ENCODE measurements around the gene MAPK14. TPM values are rescaled to one million over a fixed set of nuclear protein-coding genes. Genes with fewer than 3 reads are reported as not detected.

The MAPK14 gene
- total RNA-seq, 2 donors from 2014 or later, result 62.2 to 76.1 TPM

- Histone ChIP-seq H3K4me3 (no peak overlapping the region), H3K9me3 (no peaks in the 10 kb centered on the region), H3K27ac (no peak overlapping the region), H3K4me1 (peaks cover 8% of the 10 kb centered on the region), H3K27me3 (no peaks in the 10 kb centered on the region), H3K9ac (ENCODE audit: low read depth in 2 of 2, low read length in 2 of 2) (peak overlapping the region in 1 of 2 donors; percentile 35), H3K36me3 (no peaks in the 10 kb centered on the region)
- DNase-seq, result no peak
- intact Hi-C loops (cut with DNase I), result no loop called here
- TF ChIP-seq, protein P1, sequence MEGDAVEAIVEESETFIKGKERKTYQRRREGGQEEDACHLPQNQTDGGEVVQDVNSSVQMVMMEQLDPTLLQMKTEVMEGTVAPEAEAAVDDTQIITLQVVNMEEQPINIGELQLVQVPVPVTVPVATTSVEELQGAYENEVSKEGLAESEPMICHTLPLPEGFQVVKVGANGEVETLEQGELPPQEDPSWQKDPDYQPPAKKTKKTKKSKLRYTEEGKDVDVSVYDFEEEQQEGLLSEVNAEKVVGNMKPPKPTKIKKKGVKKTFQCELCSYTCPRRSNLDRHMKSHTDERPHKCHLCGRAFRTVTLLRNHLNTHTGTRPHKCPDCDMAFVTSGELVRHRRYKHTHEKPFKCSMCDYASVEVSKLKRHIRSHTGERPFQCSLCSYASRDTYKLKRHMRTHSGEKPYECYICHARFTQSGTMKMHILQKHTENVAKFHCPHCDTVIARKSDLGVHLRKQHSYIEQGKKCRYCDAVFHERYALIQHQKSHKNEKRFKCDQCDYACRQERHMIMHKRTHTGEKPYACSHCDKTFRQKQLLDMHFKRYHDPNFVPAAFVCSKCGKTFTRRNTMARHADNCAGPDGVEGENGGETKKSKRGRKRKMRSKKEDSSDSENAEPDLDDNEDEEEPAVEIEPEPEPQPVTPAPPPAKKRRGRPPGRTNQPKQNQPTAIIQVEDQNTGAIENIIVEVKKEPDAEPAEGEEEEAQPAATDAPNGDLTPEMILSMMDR (IDR thresholded peaks at IDR 0.05), result no peak
Measured at GRCh38 chr6:36133912-36134311, 106.3 kb downstream of the MAPK14 start.

GRCh38 chr6:36135053-36135731 is 107.6 kb downstream of the MAPK14 start:
- Histone ChIP-seq H3K4me3 (no peak overlapping the region), H3K4me1 (peaks cover 8% of the 10 kb centered on the region), H3K9ac (ENCODE audit: low read depth in 2 of 2, low read length in 2 of 2) (no peak overlapping the region), H3K27me3 (no peaks in the 10 kb centered on the region), H3K27ac (no peak overlapping the region), H3K36me3 (no peaks in the 10 kb centered on the region), H3K9me3 (no peaks in the 10 kb centered on the region)
- no peak for DNase-seq
- TF ChIP-seq, protein P1 (IDR thresholded peaks at IDR 0.05), result no peak
- intact Hi-C loops (cut with DNase I), result loop anchor here (5.0 kb wide), 1 partner anchor 62 kb away; the partner anchor contains the start of gene BRPF3

- H3K27ac ChIP-seq, result no peak overlapping the region
- TF ChIP-seq, protein P1 (IDR thresholded peaks at IDR 0.05), result no peak
- H3K27me3 ChIP-seq, result no peaks in the 10 kb centered on the region
- intact Hi-C loops (cut with DNase I), result loop anchor here (5.0 kb wide), 1 partner anchor 61 kb away; the partner anchor contains the start of gene BRPF3
- no peak overlapping the region for H3K9ac ChIP-seq (ENCODE audit: low read depth in 2 of 2, low read length in 2 of 2)
- H3K4me3 ChIP-seq, result no peak overlapping the region
- no peaks in the 10 kb centered on the region for H3K9me3 ChIP-seq
- H3K4me1 ChIP-seq, result peaks cover 8% of the 10 kb centered on the region
- DNase-seq, result no peak
- H3K36me3 ChIP-seq, result no peaks in the 10 kb centered on the region
Measured at GRCh38 chr6:36136034-36136433, 108.4 kb downstream of the MAPK14 start.

- intact Hi-C loops (cut with DNase I), result loop anchor here (5.0 kb wide), 1 partner anchor 61 kb away; the partner anchor contains the start of gene BRPF3
- no peak for DNase-seq
Measured at GRCh38 chr6:36136551-36136950, 108.9 kb downstream of the MAPK14 start.

DNA sequence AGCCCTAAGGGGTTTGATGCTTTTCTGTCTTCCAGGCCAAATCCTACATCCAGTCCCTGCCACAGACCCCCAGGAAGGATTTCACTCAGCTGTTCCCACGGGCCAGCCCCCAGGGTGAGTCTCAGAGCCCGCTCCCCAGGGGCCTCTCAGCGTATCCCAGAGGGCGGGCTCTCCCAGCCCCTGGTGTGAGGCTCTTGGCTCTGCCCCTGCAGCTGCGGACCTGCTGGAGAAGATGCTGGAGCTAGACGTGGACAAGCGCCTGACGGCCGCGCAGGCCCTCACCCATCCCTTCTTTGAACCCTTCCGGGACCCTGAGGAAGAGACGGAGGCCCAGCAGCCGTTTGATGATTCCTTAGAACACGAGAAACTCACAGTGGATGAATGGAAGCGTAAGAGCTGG is 111.1 kb downstream of the MAPK14 start:
- no peak overlapping the region for H3K27ac ChIP-seq
- H3K36me3 ChIP-seq, result no peaks in the 10 kb centered on the region
- H3K27me3 ChIP-seq, result no peaks in the 10 kb centered on the region
- no peak overlapping the region for H3K9ac ChIP-seq (ENCODE audit: low read depth in 2 of 2, low read length in 2 of 2)
- intact Hi-C loops (cut with DNase I), result loop anchor here (5.0 kb wide), 1 partner anchor 59 kb away; the partner anchor contains the start of gene BRPF3
- H3K4me1 ChIP-seq, result no peaks in the 10 kb centered on the region
- DNase-seq, result no peak
- no peaks in the 10 kb centered on the region for H3K9me3 ChIP-seq
- no peak overlapping the region for H3K4me3 ChIP-seq
- TF ChIP-seq, protein P1 (IDR thresholded peaks at IDR 0.05), result no peak

More at GRCh38 chr6:36136551-36136950, 108.9 kb downstream of the MAPK14 start:
- H3K27ac ChIP-seq, result no peak overlapping the region
- no peaks in the 10 kb centered on the region for H3K27me3 ChIP-seq
- TF ChIP-seq, protein P1 (IDR thresholded peaks at IDR 0.05), result no peak
- H3K9ac ChIP-seq (ENCODE audit: low read depth in 2 of 2, low read length in 2 of 2), result no peak overlapping the region
- no peaks in the 10 kb centered on the region for H3K9me3 ChIP-seq
- no peak overlapping the region for H3K4me3 ChIP-seq
- H3K4me1 ChIP-seq, result peaks cover 8% of the 10 kb centered on the region
- H3K36me3 ChIP-seq, result no peaks in the 10 kb centered on the region

Measured in colonic mucosa (tissue), 4 donors.